UCSD-AML1 (cell line): ENCODE measurements around the gene PKDREJ.
"Not testable (repeated sequence)": the region's sequence is repeated elsewhere in the genome, so short reads cannot be mapped to it uniquely, and the experiment has no call there.

Experiments used
- DNase-seq: peaks from one replicate; lab custom pipeline; 2025; ENCODE audit not compliant: unreplicated experiment; lab: John Stamatoyannopoulos, UW

Gene PKDREJ

GRCh38 chr22:46263216-46263590 is at the start of gene PKDREJ:
TSS of gene PKDREJ (minus strand) at chr22:46263343. CDS start at chr22:46263322, 21 bp downstream.
- no peak for DNase-seq

- DNase-seq = not testable (repeated sequence)
Measured at GRCh38 chr22:46312848-46313247, 49.7 kb upstream of the PKDREJ start.

DNA sequence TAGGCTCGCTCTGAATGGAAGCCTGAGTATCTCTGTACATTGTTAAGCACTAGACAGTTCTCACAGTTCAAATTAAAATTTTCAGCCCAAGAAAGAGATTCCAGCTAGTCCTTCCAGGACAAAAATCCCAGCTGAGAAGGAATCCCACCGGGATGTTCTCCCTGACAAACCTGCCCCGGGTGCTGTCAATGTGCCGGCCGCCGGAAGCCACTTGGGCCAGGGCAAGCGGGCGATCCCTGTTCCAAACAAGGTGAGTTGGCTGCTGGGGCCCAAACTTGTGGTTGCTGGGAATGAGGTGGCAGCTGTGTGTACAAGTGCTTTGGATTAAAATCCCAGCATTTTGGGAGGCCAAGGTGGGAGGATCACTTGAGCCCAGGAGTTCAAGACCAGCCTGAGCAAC is 48.9 kb upstream of the PKDREJ start:
- no peak for DNase-seq

DNA sequence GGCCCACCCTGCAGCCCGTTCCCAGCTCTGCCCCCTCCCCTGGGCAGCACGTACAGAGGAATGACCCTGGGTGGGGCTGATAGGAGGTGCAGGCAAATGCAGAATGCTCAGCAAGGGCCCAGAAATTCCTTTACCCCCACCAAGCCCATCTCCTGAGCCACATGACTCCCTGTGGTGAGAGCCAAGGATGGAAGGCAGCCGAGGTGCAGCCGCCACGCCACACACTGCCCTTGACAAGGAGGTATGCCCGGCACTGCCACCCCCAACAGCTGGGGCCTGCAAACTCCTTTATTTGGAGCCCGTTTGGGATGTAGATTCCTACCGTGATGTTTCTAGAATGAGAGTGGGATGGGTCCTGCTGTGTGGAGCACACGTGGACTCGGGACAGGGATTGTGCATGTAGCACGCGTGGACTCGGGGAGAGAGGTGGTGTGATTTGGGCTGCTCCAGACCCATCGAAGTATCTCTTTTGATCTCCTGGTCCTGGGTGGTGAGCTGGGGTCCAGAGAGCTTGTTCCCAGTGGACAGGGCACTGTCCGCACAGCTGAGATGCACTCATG is 46.5 kb upstream of the PKDREJ start:
- DNase-seq = no peak

DNA sequence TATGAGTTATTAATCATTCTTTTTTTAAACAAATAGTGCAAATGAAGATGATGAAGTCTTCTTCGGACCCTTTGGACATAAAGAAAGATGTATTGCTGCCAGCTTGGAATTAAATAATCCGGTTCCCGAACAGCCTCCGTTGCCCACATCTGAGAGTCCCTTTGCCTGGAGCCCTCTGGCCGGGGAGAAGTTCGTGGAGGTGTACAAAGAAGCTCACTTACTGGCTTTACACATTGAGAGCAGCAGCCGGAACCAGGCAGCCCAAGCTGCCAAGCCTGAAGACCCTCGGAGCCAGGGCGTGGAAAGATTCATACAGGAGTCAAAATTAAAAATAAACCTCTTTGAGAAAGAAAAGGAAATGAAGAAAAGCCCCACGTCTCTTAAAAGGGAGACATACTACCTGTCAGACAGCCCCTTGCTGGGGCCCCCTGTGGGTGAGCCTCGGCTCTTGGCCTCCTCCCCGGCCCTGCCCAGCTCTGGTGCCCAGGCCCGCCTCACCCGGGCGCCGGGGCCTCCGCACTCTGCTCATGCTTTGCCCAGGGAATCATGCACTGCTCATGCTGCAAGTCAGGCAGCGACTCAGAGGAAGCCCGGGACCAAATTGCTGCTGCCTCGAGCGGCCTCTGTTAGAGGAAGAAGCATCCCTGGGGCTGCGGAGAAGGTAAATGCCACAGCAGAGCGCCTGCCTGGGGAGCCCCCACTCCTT is 45.3 kb upstream of the PKDREJ start:
- DNase-seq = no peak

- no peak for DNase-seq
Measured at GRCh38 chr22:46303347-46303965, 40.3 kb upstream of the PKDREJ start.

GRCh38 chr22:46300491-46300890 is 37.3 kb upstream of the PKDREJ start:
- no peak for DNase-seq

GRCh38 chr22:46299101-46299500 is 36.0 kb upstream of the PKDREJ start:
- DNase-seq = no peak

GRCh38 chr22:46297151-46297812 is 34.1 kb upstream of the PKDREJ start:
- peak; percentile 43 for DNase-seq

- DNase-seq = peak; percentile 98
Measured at GRCh38 chr22:46296257-46297150, 33.4 kb upstream of the PKDREJ start, which contains the start of gene GTSE1. TSS of gene GTSE1 (plus strand) at chr22:46296870. CDS start at chr22:46297401, 531 bp downstream.

DNA sequence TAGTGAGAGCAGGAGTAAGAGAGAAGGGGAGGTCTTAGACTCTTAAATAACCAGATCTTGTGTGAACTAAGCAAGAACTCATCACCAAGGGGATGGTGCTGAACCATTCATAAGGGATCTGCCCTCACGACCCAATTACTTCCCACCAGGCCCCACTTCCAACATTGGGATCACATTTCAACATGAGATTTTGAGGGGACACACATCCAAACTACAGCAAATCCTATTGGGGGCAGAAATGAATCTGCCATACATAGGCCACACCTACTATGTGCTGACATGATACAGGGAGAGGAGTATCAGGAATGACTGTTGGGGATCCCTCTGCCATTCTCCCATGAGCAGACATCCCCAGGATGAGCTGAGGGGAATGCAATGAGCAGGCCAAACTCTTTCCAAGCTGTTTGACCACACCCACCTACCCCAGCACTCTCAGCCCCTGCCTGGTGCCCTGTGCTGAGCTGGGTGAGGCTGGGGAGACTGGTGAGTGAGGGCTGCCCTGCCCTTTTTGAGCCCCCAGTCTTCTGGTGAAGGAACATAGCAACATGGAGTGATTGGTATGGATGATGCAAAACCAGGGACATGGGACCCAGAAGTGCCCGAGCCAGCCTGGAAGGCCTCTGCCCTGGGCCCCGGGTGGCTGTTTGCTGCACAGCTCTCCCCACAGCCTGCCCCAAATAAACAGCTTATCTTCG is 32.3 kb upstream of the PKDREJ start:
- DNase-seq = no peak

DNA sequence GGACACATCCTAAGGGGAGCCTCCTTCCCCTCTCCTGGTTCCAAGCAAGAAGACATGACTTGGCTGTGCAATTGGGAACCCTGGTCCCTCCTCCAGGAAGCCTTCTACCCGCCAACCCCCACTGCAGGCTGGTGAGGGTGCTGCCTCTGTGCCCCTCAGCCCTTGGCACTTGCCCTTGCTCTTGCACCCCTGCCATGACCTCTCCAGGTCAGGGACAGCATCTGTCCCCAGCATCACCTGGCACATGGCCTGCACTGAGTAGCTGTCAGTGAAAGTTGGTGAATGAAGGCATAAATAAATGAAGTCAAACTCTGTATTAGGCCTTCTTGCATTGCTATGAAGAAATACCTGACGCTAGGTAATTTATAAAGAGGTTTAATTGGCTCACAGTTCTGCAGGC is 31.6 kb upstream of the PKDREJ start:
- DNase-seq = no peak

- peak; percentile 71 for DNase-seq
Measured at GRCh38 chr22:46293577-46294260, 30.6 kb upstream of the PKDREJ start.

DNA sequence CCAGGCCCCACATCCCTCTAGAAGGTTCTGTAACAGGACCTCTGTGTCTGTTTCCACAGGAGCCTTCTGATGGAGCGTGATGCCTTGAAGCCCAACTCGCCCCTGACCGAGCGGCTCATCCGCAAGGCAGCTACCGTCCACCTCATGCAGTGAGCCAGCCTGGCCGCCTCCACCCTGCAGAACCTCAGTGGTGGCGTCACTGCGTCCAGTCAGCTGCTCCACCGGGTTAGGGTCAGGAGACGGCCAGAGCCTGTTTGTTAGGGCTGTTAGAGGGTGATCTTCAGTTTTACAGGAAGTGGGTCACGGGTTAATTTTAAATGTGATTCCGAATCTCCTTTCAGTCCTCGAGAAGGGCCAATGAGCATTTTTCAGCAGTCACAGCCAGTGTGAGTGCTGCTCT is 29.6 kb upstream of the PKDREJ start:
- DNase-seq = no peak

DNA sequence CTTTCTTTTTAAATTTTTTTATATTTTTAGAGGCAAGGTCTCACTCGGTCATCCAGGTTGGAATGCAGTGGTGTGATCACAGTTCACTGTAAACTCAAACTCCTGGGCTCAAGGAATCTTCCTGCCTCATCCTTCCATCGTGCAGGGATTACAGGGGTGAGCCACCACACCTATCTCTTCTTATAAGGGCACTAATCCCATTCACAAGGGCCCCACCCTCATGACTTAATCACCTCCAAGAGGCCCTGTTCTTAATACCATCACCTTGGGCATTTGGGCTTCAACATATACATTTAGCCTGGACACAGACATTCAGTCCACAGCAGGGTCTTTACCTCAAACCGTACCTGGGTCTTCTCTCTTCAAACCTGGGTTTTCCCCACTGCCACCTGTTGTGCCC is 29.0 kb upstream of the PKDREJ start:
- no peak for DNase-seq

GRCh38 chr22:46290843-46291785 is 28.0 kb upstream of the PKDREJ start:
- no peak for DNase-seq

DNA sequence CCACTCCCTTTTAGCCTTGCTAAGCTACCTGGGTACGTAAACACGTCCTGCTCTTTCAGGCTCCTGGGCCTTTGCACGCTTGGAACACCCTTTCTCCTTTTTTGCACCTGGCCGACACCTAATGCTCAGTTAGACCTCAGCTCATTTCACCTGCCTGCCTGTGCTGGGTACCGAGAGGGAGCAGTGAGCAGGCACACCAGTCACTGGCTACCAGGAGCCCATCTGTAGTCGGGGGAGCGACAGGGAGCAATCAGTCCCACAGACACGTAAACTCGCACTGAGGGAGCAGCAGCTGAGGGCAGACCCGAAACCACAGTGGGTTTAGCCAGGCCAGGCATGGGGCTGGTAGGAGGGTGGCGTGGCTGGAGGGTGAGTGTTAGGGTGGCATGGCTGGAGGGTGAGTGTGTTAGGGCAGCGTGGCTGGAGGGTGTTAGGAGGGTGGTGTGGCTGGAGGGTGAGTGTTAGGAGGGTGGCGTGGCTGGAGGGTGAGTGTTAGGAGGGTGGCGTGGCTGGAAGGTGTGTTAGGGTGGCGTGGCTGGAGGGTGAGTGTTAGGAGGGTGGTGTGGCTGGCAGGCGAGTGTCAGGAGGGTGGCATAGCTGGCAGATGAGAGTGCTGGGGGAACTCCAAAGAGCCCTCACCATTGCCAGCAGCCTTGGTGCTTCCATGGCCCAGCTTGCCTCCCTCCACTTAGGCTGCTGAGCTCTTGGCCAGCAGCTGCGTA is 27.1 kb upstream of the PKDREJ start:
- DNase-seq = no peak
